Measurements from ENCODE around the gene SHE. TPM values are rescaled to one million over a fixed set of nuclear protein-coding genes. Genes with fewer than 3 reads are reported as not detected.

Gene SHE
- total and polyA plus RNA-seq, 10 of the 15 experiments (the other 5 are each of a cell fraction or from before 2014, with no cell fraction given) = under 0.01 to 0.05 (median 0.03) TPM; not detected in 3

- intact Hi-C loops (cut with micrococcal nuclease; ENCODE audit: unreplicated experiment) = loop anchor here (1.0 to 5.0 kb wide), 3 partner anchors 72 to 399 kb away; no protein-coding TSS in a partner anchor
- peaks cover 3% of the 10 kb centered on the region; the same call in 1 of the 2 replicates for H3K4me1 ChIP-seq (ENCODE audit: control insufficient read depth, insufficient read depth, low read length)
- H3K36me3 ChIP-seq (ENCODE audit: control insufficient read depth in 2 of 2, insufficient read depth in 2 of 2, low read length in 1 of 2) = no peaks in the 10 kb centered on the region
- BruUV-seq (replicated peaks) = no TSS peak
- H3K4me3 ChIP-seq = no peak overlapping the region
- peaks cover 0 to 3% of the 10 kb centered on the region in 2 experiments; a peak in 1 of 4 replicates for H3K27me3 ChIP-seq (replicated peaks in 1 of 2; ENCODE audit: control insufficient read depth in 2 of 2, insufficient read depth in 2 of 2, low read length in 1 of 2)
- peak; percentile 66 for ATAC-seq
- no peak for DNase-seq (ENCODE audit: low read depth, low spot score)
- in situ Hi-C loops (cut with MboI) = no loop called here
- ChIA-PET SMC1A (ENCODE audit: uncharacterized antibody, unreplicated experiment) (interaction anchor here (0.6 to 8.2 kb wide), 29 partner anchors 8 to 466 kb away, joined by 3 to 151 read pairs (median 6); partner anchors contain the start of gene HAX1), RAD21 (ENCODE audit: unreplicated experiment) (interaction anchor here (0.8 to 10.5 kb wide), 27 partner anchors 11 to 694 kb away, joined by 3 to 189 read pairs (median 4); partner anchors contain the start of genes KRTCAP2 and PBXIP1), POLR2A (interaction anchor here (1.0 to 2.8 kb wide), 3 partner anchors 68 to 400 kb away, joined by 4 to 11 read pairs (median 4); no protein-coding TSS in a partner anchor), CTCF (interaction anchor here (0.6 to 11.6 kb wide), 31 partner anchors 13 to 583 kb away, joined by 3 to 302 read pairs (median 8); partner anchors contain the start of genes IL6R, UBAP2L and UBE2Q1)
- peak overlapping the region; percentile 51; the same call in 1 of the 2 replicates for H2AFZ ChIP-seq (ENCODE audit: control insufficient read depth, low read depth, low read length)
- H3K79me2 ChIP-seq (ENCODE audit: control insufficient read depth, insufficient read depth, low read length) = no peaks in the 10 kb centered on the region
- no peak overlapping the region for H3K9ac ChIP-seq (ENCODE audit: control insufficient read depth, insufficient read depth, low read length)
- H3K27ac ChIP-seq (ENCODE audit: control insufficient read depth, insufficient read depth) = no peak overlapping the region
- no peaks in the 10 kb centered on the region for H3K9me3 ChIP-seq (replicated peaks; ENCODE audit: control insufficient read depth, insufficient read depth, low read length)
- WGBS (ENCODE audit: insufficient coverage, insufficient replicate concordance, low lambda C conversion rate, missing lambda C conversion rate) = 21% methylated on average over 5 of the region's 5 CpGs
- FAIRE-seq = no peak
- no peak overlapping the region for H3K4me2 ChIP-seq (ENCODE audit: control insufficient read depth, insufficient read depth)
- H4K20me1 ChIP-seq (ENCODE audit: control insufficient read depth, insufficient read depth) = no peaks in the 10 kb centered on the region
- no peak for TF ChIP-seq TCF3 (IDR thresholded peaks at IDR 0.05; ENCODE audit: borderline replicate concordance, insufficient read depth, low read depth, low read length)
- 0 out of 2 replicates have a peak, but pooled peaks have one; percentile 8 for TF ChIP-seq BCL11A (IDR thresholded peaks at IDR 0.05; ENCODE audit: low read depth, low read length)
- peak; percentile 43; the same call in 1 of the 2 replicates for TF ChIP-seq SMARCA5 (IDR thresholded peaks at IDR 0.05)
- TF ChIP-seq HSF1 (IDR thresholded peaks at IDR 0.05; ENCODE audit: low read depth, low read length) = no peak
- no peak for TF ChIP-seq ZNF622 (IDR thresholded peaks at IDR 0.05)
- TF ChIP-seq SMC3 (IDR thresholded peaks at IDR 0.05; ENCODE audit: borderline replicate concordance, low read length) = peak; percentile 56; the same call in 1 of the 2 replicates
- peak; percentile 22 for TF ChIP-seq E2F8 (IDR thresholded peaks at IDR 0.05; ENCODE audit: low read depth, partially characterized antibody)
- TF ChIP-seq CBFB (IDR thresholded peaks at IDR 0.05; ENCODE audit: low read depth) = no peak
- TF ChIP-seq HDGF (IDR thresholded peaks at IDR 0.05) = no peak
- 0 out of 2 replicates have a peak, but pooled peaks have one; percentile 40 for TF ChIP-seq RAD51 (IDR thresholded peaks at IDR 0.05)
- no peak for TF ChIP-seq BACH1 (IDR thresholded peaks at IDR 0.05; ENCODE audit: borderline replicate concordance)
- TF ChIP-seq MYC (IDR thresholded peaks at IDR 0.05; ENCODE audit: insufficient read depth, insufficient read length, insufficient replicate concordance, low read length, severe bottlenecking) = no peak
- TF ChIP-seq RAD21 (IDR thresholded peaks at IDR 0.05; ENCODE audit: insufficient read depth, low read depth, low read length) = peak; percentile 70
- no peak for TF ChIP-seq KDM1A (IDR thresholded peaks at IDR 0.05; ENCODE audit: borderline replicate concordance)
- TF ChIP-seq CBX5 (IDR thresholded peaks at IDR 0.05; ENCODE audit: low read depth) = no peak
- 0 out of 2 replicates have a peak, but pooled peaks have one; percentile 37 for TF ChIP-seq MXI1 (IDR thresholded peaks at IDR 0.05; ENCODE audit: low read depth, low read length)
- peak; percentile 14 to 44 (median 23); a peak in 3 of 6 replicates for TF ChIP-seq CTCF (IDR thresholded peaks at IDR 0.05 in 2 of 3, conservative IDR thresholded peaks at IDR 0.05 in 1 of 3; ENCODE audit: control insufficient read depth in 2 of 3, extremely low read depth in 1 of 3, insufficient read depth in 1 of 3, low read depth in 3 of 3, low read length in 3 of 3)
- TF ChIP-seq POLR2AphosphoS5 (IDR thresholded peaks at IDR 0.05; ENCODE audit: low read length) = no peak
- peak; percentile 55 for TF ChIP-seq MTA2 (IDR thresholded peaks at IDR 0.05; ENCODE audit: low read depth)
These were observed 23.6 kb downstream of the SHE start for GRCh38 chr1:154478639-154479038.

All from GM12878 (cell line).